GM12873 (cell line): Measurements from ENCODE around the gene PPP2R5A.

Experiments
- CTCF ChIP-seq: IDR thresholded peaks from 2 replicates; pipeline ENCODE4 v1.5.1; 2012; ENCODE audit warnings: low read depth, mild to moderate bottlenecking, moderate library complexity, low read length, control low read depth; ENCODE audit not compliant: insufficient read depth; ENCODE audit errors: missing control alignments

PPP2R5A gene

GRCh38 chr1:212242288-212242984 lies 42.8 kb upstream of the PPP2R5A start:
- TF ChIP-seq CTCF = no peak

GRCh38 chr1:212242985-212243308 lies 42.3 kb upstream of the PPP2R5A start:
- TF ChIP-seq CTCF = no peak

GRCh38 chr1:212244441-212244840 lies 40.8 kb upstream of the PPP2R5A start:
- TF ChIP-seq CTCF = no peak

- no peak for TF ChIP-seq CTCF
Observed at GRCh38 chr1:212247179-212247721, 38.0 kb upstream of the PPP2R5A start.

DNA sequence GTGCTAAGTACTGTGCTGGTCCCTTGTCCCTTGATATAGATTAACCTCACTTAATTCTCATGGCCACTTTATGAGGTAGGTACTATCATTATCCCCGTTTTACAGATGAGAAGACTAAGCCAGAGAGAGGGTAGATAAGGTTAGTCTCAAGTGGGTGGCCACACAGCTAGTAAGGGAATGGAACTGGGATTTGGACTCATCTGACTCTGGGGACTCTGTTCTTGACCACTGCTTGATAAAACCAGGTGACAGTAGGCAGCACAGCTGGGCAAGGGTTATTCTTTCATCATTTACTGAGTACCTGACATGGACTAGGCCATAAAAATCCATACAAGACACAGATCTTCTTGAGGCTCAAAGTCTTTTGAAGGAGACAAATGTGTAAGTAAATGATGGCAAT lies 37.2 kb upstream of the PPP2R5A start:
- TF ChIP-seq CTCF = no peak

DNA sequence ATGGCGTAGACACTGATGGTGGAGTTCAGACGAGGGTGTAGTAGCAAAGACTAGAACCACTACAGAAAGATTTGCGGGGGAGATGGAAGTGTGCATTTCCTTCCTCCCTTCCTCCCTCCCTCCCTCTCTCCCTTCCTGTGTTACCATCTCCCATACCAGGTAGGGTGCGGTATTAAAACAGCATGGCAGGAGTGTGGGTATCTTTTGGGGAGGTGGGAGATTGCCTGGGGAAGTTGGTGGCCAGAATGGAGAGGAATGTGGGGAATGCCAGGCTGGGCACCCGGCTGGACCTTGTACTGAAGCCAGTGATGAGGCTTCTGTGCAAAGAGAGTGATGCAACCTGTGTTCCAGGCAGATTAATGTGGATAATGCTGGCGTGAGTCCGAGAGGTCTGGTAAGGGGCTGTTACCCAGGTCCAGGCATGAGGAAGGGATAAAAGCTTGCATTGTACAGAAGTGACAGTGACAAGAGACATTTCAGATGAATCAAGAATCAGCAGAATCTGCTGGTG lies 30.3 kb upstream of the PPP2R5A start:
- TF ChIP-seq CTCF = no peak

DNA sequence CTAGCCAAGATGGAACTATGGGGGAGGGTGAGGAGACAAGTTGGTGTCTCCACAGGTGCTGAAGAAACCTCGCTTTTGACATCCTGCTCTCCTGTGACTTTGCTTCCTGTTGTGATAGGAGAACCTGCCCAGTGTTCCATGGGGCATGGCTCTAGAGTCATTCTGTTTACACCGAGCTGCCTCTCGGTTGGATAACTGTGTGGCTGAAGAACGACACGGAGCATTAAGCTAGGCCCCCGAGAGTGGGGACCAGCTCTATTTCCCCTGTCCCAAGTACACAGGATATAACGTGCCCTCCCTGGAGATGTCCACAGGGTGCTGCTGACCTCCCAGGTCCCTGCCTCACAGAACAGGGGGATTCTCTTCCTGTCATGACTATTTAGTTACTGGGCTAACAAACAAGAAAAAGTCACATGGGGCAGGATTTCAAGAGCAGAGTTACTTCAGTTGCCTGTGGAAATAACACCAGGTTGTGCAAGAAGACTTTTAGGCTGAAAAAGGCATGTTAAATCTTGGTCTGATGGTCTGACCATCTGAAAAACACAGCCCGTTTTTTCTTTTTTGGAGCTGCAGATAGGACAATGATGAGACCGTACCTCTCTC lies 29.4 kb upstream of the PPP2R5A start:
- no peak for TF ChIP-seq CTCF
